ENCODE results near the gene ACIN1. TPM values are rescaled to one million over a fixed set of nuclear protein-coding genes. Genes with fewer than 3 reads are reported as not detected.
A peak's percentile ranks its signal among the peaks of the same experiment; 100 is the strongest.

ACIN1 gene
- polyA plus RNA-seq (2012; ENCODE audit: missing spikeins) = 83.9 TPM

- DNase-seq (ENCODE audit: insufficient read length) = peak; percentile 53
- TF ChIP-seq TAF1 (IDR thresholded peaks at IDR 0.05; ENCODE audit: borderline replicate concordance, low read depth, low read length) (peak; percentile 90), POLR2A (IDR thresholded peaks at IDR 0.05; ENCODE audit: low read depth, low read length) (peak; percentile 72), POLR2AphosphoS5 (IDR thresholded peaks at IDR 0.05; ENCODE audit: low read depth, low read length) (peak; percentile 80)
- no peak for FAIRE-seq
These were observed at the start of gene ACIN1 for GRCh38 chr14:23094666-23095195. Gene ACIN1 (minus strand): TSS chr14:23095136. CDS start chr14:23095112, 24 bp downstream.

- TF ChIP-seq POLR2AphosphoS5 (IDR thresholded peaks at IDR 0.05; ENCODE audit: low read depth, low read length) (no peak), TAF1 (IDR thresholded peaks at IDR 0.05; ENCODE audit: borderline replicate concordance, low read depth, low read length) (no peak), POLR2A (IDR thresholded peaks at IDR 0.05; ENCODE audit: low read depth, low read length) (no peak)
- no peak for FAIRE-seq
- no peak for DNase-seq (ENCODE audit: insufficient read length)
These were observed 49.0 kb upstream of the ACIN1 start for GRCh38 chr14:23143911-23144310.

- DNase-seq (ENCODE audit: insufficient read length) (no peak), FAIRE-seq (no peak)
- TF ChIP-seq TAF1 (IDR thresholded peaks at IDR 0.05; ENCODE audit: borderline replicate concordance, low read depth, low read length) (no peak), POLR2AphosphoS5 (IDR thresholded peaks at IDR 0.05; ENCODE audit: low read depth, low read length) (no peak), POLR2A (IDR thresholded peaks at IDR 0.05; ENCODE audit: low read depth, low read length) (no peak)
These were observed 47.9 kb upstream of the ACIN1 start for GRCh38 chr14:23142826-23143225.

GRCh38 chr14:23141706-23142444, 46.9 kb upstream of the ACIN1 start:
- TF ChIP-seq POLR2AphosphoS5 (IDR thresholded peaks at IDR 0.05; ENCODE audit: low read depth, low read length) (no peak), POLR2A (IDR thresholded peaks at IDR 0.05; ENCODE audit: low read depth, low read length) (no peak), TAF1 (IDR thresholded peaks at IDR 0.05; ENCODE audit: borderline replicate concordance, low read depth, low read length) (no peak)
- DNase-seq (ENCODE audit: insufficient read length) (no peak), FAIRE-seq (no peak)

GRCh38 chr14:23140371-23140770, 45.4 kb upstream of the ACIN1 start:
- FAIRE-seq (no peak), DNase-seq (ENCODE audit: insufficient read length) (no peak)
- TF ChIP-seq POLR2AphosphoS5 (IDR thresholded peaks at IDR 0.05; ENCODE audit: low read depth, low read length) (no peak), TAF1 (IDR thresholded peaks at IDR 0.05; ENCODE audit: borderline replicate concordance, low read depth, low read length) (no peak), POLR2A (IDR thresholded peaks at IDR 0.05; ENCODE audit: low read depth, low read length) (no peak)

- FAIRE-seq = no peak
- TF ChIP-seq POLR2A (IDR thresholded peaks at IDR 0.05; ENCODE audit: low read depth, low read length) (no peak), POLR2AphosphoS5 (IDR thresholded peaks at IDR 0.05; ENCODE audit: low read depth, low read length) (no peak), TAF1 (IDR thresholded peaks at IDR 0.05; ENCODE audit: borderline replicate concordance, low read depth, low read length) (no peak)
These were observed 44.9 kb upstream of the ACIN1 start for GRCh38 chr14:23139874-23140273.

GRCh38 chr14:23137813-23138535, 43.0 kb upstream of the ACIN1 start:
- no peak for TF ChIP-seq TAF1 (IDR thresholded peaks at IDR 0.05; ENCODE audit: borderline replicate concordance, low read depth, low read length)
- no peak for DNase-seq (ENCODE audit: insufficient read length)
- FAIRE-seq = no peak

More at GRCh38 chr14:23139874-23140273, 44.9 kb upstream of the ACIN1 start:
- DNase-seq (ENCODE audit: insufficient read length) = no peak

GRCh38 chr14:23137192-23137812, 42.4 kb upstream of the ACIN1 start:
- DNase-seq (ENCODE audit: insufficient read length) = no peak
- no peak for FAIRE-seq
- TF ChIP-seq POLR2AphosphoS5 (IDR thresholded peaks at IDR 0.05; ENCODE audit: low read depth, low read length) = no peak
- no peak for TF ChIP-seq POLR2A (IDR thresholded peaks at IDR 0.05; ENCODE audit: low read depth, low read length)
- TF ChIP-seq TAF1 (IDR thresholded peaks at IDR 0.05; ENCODE audit: borderline replicate concordance, low read depth, low read length) = no peak

- no peak for FAIRE-seq
- TF ChIP-seq POLR2AphosphoS5 (IDR thresholded peaks at IDR 0.05; ENCODE audit: low read depth, low read length) = no peak
- no peak for TF ChIP-seq POLR2A (IDR thresholded peaks at IDR 0.05; ENCODE audit: low read depth, low read length)
- TF ChIP-seq TAF1 (IDR thresholded peaks at IDR 0.05; ENCODE audit: borderline replicate concordance, low read depth, low read length) = no peak
- no peak for DNase-seq (ENCODE audit: insufficient read length)
These were observed 41.7 kb upstream of the ACIN1 start for GRCh38 chr14:23136566-23137133.

GRCh38 chr14:23132970-23133369, 38.0 kb upstream of the ACIN1 start:
- FAIRE-seq (no peak), DNase-seq (ENCODE audit: insufficient read length) (no peak)
- TF ChIP-seq POLR2AphosphoS5 (IDR thresholded peaks at IDR 0.05; ENCODE audit: low read depth, low read length) = no peak

GRCh38 chr14:23131482-23131881, 36.5 kb upstream of the ACIN1 start:
- no peak for TF ChIP-seq POLR2A (IDR thresholded peaks at IDR 0.05; ENCODE audit: low read depth, low read length)
- TF ChIP-seq POLR2AphosphoS5 (IDR thresholded peaks at IDR 0.05; ENCODE audit: low read depth, low read length) = no peak
- TF ChIP-seq TAF1 (IDR thresholded peaks at IDR 0.05; ENCODE audit: borderline replicate concordance, low read depth, low read length) = no peak
- DNase-seq (ENCODE audit: insufficient read length) = no peak
- FAIRE-seq = no peak

Measured in GM12892 (cell line).